ENCODE measurements around the gene GRK6. TPM values are rescaled to one million over a fixed set of nuclear protein-coding genes. Genes with fewer than 3 reads are reported as not detected.

Gene GRK6
- total and polyA plus RNA-seq, 9 of the 15 experiments (the other 6 are each of a cell fraction or from before 2014, with no cell fraction given) = 0.63 to 122 (median 44.5) TPM

GRCh38 chr5:177491429-177491945 is 65.0 kb downstream of the GRK6 start (continued):
- TF ChIP-seq ZMIZ1 (IDR thresholded peaks at IDR 0.05; ENCODE audit: low read depth in 2 of 2, low read length in 2 of 2) (0 out of 4 replicates have a peak, but pooled peaks of 1 of the 2 experiments have one; percentile 59), MBD1 (CRISPR knock-in tag; IDR thresholded peaks at IDR 0.05) (no peak), MCM2 (IDR thresholded peaks at IDR 0.05; ENCODE audit: low read depth) (no peak), CTCFL (IDR thresholded peaks at IDR 0.05; ENCODE audit: borderline replicate concordance, insufficient read depth, low read depth, low read length, poor library complexity, severe bottlenecking) (peak; percentile 99), ZNF830 (CRISPR knock-in tag; IDR thresholded peaks at IDR 0.05) (no peak), ZBTB17 (CRISPR knock-in tag; IDR thresholded peaks at IDR 0.05) (no peak), HNRNPK (IDR thresholded peaks at IDR 0.05; ENCODE audit: low read depth, low read length, poor library complexity, severe bottlenecking) (peak; percentile 60), ZBTB43 (CRISPR knock-in tag; IDR thresholded peaks at IDR 0.05) (no peak), GATAD2A (IDR thresholded peaks at IDR 0.05) (peak; percentile 26; the same call in 1 of the 2 replicates), DMBX1 (CRISPR knock-in tag; IDR thresholded peaks at IDR 0.05; ENCODE audit: borderline replicate concordance) (peak; percentile 28; the same call in 1 of the 2 replicates), ZNF232 (CRISPR knock-in tag; IDR thresholded peaks at IDR 0.05) (no peak), ZNF395 (CRISPR knock-in tag; IDR thresholded peaks at IDR 0.05) (0 out of 2 replicates have a peak, but pooled peaks have one; percentile 32), MYC (IDR thresholded peaks at IDR 0.05; ENCODE audit: low read depth, low read length) (peak; percentile 69), MYC (CRISPR knock-in tag; IDR thresholded peaks at IDR 0.05; ENCODE audit: borderline replicate concordance, low read depth) (no peak), ZSCAN29 (IDR thresholded peaks at IDR 0.05) (no peak), NONO (IDR thresholded peaks at IDR 0.05; ENCODE audit: low read depth in 2 of 2, low read length in 1 of 2) (peak in 1 of 2 experiments; percentile 84; a peak in 2 of 4 replicates), CBFA2T2 (conservative IDR thresholded peaks at IDR 0.05) (no peak), MBD2 (IDR thresholded peaks at IDR 0.05; ENCODE audit: borderline replicate concordance, low read depth) (no peak)

All from K562 (cell line).